Left ventricle myocardium inferior (tissue), 1 donor: Measurements from ENCODE around the gene UQCR10. TPM values are rescaled to one million over a fixed set of nuclear protein-coding genes. Genes with fewer than 3 reads are reported as not detected.

ENCODE experiments used
- DNase-seq: peaks from one replicate; pipeline ENCODE4 v3.0.0-alpha.2; 2020
- H3K27ac ChIP-seq: fragments of 200-600 bp; replicated peaks from 2 replicates; pipeline ENCODE4 v1.8.0; 2021
- H3K27me3 ChIP-seq: fragments of 200-600 bp; 2 replicates; pipeline ENCODE4 v1.8.0; 2021; ENCODE audit warnings: low read depth
- H3K36me3 ChIP-seq: fragments of 200-600 bp; 2 replicates; pipeline ENCODE4 v1.8.0; 2021
- H3K4me1 ChIP-seq: fragments of 200-600 bp; 2 replicates; pipeline ENCODE4 v1.8.0; 2021
- H3K4me3 ChIP-seq: fragments of 200-600 bp; 2 replicates; pipeline ENCODE4 v1.8.0; 2021; ENCODE audit warnings: mild to moderate bottlenecking, moderate library complexity
- H3K9me3 ChIP-seq: fragments of 200-600 bp; replicated peaks from 2 replicates; pipeline ENCODE4 v1.8.0; 2021
- intact Hi-C: fragments of 100-400 bp; cut with micrococcal nuclease; formaldehyde crosslinking; loops from one replicate; pipeline ENCODE4 v1.11.0; 2022
- total RNA-seq: library from RNA; stranded (reverse); fragmentation: NEBNext Ultra II Directional; extraction: Animal tissue kit (Norgen Biotek cat#: 25700); gene quantifications from one replicate; pipeline ENCODE4 v1.2.1, GENCODE V29; 2021
- TF ChIP-seq, protein P1 (sequence below): fragments of 200-600 bp; IDR thresholded peaks from 2 replicates; pipeline ENCODE4 v1.8.0; 2021; ENCODE audit warnings: antibody characterized with exemption, mild to moderate bottlenecking, borderline replicate concordance
- donor health status: DM: no; HTN: yes; CAD: no; lungs with severe emphysema.

Gene UQCR10
- total RNA-seq, 1 donor from 2014 or later: 403 TPM

DNA sequence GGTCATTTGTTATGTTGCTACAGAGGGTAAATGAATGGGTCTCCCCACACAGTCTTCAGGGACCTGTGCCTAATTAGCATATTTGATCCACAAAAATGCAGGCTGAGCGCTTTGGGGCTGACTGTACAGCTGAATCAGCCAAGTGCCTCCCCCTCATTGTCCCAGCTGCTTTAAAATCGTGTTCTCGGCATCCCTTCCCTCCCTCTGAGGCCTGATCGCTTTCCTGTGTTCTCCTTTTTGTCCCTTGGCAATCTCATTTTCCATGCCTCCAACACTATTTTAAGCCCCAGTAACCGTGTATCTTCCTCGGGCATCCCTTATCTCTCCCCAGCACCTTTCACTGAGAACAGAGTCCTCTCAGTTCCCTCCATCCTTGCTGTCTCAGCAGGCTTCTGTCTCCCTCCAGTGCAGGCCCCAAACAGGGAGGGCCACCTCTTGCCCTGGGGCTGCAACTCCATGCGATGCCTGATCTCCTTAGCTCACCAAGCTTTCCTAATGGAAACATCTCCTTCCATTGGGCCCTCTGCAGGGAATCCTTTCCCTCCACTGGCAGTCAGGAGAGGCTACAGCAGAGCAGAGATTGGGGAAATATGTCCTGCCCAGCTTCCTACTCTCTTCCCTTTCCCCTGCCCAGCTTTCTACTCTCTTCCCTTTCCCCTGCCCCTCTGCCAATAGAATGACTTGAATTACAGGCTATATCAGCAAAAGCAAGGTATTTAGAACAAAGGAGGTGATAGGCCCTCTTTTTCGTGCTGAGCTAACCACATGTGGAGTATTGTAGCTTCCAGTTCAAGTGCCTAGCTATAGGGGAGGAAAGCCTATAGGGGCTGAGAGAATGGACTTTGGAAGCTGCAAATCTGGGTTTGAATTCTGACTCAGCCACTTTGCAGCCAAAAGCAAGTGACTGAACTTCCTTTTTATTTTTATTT is 13.8 kb downstream of the UQCR10 start:
- H3K27me3 ChIP-seq: no peaks in the 10 kb centered on the region
- TF ChIP-seq, protein P1, sequence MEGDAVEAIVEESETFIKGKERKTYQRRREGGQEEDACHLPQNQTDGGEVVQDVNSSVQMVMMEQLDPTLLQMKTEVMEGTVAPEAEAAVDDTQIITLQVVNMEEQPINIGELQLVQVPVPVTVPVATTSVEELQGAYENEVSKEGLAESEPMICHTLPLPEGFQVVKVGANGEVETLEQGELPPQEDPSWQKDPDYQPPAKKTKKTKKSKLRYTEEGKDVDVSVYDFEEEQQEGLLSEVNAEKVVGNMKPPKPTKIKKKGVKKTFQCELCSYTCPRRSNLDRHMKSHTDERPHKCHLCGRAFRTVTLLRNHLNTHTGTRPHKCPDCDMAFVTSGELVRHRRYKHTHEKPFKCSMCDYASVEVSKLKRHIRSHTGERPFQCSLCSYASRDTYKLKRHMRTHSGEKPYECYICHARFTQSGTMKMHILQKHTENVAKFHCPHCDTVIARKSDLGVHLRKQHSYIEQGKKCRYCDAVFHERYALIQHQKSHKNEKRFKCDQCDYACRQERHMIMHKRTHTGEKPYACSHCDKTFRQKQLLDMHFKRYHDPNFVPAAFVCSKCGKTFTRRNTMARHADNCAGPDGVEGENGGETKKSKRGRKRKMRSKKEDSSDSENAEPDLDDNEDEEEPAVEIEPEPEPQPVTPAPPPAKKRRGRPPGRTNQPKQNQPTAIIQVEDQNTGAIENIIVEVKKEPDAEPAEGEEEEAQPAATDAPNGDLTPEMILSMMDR: no peak
- no peaks in the 10 kb centered on the region for H3K36me3 ChIP-seq
- H3K4me3 ChIP-seq: no peak overlapping the region
- H3K27ac ChIP-seq: peak overlapping the region; percentile 88
- DNase-seq: no peak
- peaks cover 50% of the 10 kb centered on the region for H3K4me1 ChIP-seq
- no peaks in the 10 kb centered on the region for H3K9me3 ChIP-seq
- intact Hi-C loops: no loop called here

DNA sequence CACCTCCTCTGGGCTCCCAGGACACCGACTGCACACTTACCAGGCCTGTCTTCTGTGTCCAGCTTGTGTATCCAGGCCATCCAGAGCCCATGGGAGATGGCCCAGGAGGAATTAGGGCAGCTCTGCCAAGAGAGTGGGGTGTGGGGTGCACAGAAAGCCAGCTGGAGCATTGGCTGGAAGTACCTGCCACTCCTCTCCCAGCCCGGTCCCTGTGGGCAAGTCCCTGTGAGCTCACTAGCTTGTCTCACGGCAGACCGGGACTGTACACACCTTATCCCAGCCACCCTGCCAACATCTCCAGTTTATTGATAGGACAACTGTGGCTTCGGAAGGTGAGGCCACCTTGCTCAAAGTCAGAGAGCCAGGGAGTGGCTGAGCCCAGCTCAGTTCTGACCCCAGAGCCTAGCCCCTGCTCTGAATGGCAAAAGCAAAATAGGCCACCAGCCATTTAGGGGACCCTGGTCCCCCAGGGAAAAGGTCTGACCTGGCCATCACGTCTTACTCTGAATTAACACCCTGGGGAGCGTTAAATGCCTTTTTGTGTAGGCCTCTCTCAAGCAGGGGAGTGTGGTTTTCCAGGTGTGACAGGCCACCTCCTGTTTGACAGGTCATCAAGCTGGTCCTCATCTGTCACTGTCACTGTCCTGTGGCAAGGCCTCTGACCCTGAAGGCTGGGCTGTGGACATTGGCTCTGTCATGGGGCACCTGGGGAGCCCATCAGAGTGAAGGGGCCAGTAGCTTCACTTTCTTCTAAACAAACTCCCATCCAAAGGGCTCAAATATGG is 15.1 kb downstream of the UQCR10 start:
- peak; percentile 72 for DNase-seq
- Histone ChIP-seq H3K4me3 (no peak overlapping the region), H3K9me3 (no peaks in the 10 kb centered on the region), H3K27me3 (no peaks in the 10 kb centered on the region), H3K27ac (peak overlapping the region; percentile 88), H3K36me3 (peaks cover 6% of the 10 kb centered on the region), H3K4me1 (peaks cover 50% of the 10 kb centered on the region)
- TF ChIP-seq, protein P1: no peak
- intact Hi-C loops: no loop called here

DNA sequence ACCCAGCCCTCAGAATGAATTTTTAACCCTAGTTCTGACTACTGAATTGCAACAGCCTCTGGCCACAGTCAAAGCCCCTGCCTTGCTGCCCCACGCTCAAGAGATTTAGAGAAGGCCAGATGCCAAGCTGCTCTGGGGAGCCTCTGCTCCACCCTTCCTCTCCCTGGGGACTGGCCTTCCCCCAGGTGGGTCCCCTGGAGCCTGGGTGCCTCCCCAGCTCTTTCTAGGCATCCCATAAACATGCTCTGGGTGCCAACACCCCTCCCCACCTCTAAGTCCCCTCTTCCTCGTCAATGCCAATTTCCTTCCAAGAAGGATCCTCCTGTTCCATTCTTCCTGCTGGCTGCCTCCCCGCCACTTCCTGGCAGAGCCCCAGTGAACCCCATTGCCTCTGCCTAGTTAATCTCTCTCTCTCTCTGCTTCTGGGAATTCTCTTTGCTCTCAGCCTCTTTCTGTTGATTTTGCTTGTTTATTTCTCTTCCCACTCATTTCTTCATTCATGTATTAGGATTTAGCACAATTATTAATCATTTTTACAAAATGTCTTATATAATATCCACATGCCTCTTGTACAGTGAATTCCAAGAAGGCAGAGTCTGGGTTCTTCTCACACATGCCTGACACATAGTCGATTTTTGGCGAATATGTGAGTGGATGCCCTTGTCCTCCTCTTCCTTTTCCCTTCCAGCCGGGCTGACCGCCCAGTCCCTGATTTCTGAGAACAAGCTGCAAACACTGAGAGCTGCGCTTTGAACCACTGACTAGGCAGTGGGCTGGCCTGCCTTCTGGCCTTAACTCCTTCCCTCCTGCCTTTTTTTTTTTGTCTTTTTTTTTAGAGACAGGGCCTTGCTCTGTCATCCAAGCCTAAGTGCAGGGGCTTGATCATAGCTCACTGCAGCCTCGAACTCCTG is 17.5 kb downstream of the UQCR10 start:
- DNase-seq: peak; percentile 38
- peaks cover 41% of the 10 kb centered on the region for H3K4me1 ChIP-seq
- no peaks in the 10 kb centered on the region for H3K27me3 ChIP-seq
- H3K27ac ChIP-seq: peak overlapping the region; percentile 56
- H3K4me3 ChIP-seq: no peak overlapping the region
- TF ChIP-seq, protein P1: no peak
- no peaks in the 10 kb centered on the region for H3K9me3 ChIP-seq
- H3K36me3 ChIP-seq: peaks cover 30% of the 10 kb centered on the region
- intact Hi-C loops: no loop called here

DNA sequence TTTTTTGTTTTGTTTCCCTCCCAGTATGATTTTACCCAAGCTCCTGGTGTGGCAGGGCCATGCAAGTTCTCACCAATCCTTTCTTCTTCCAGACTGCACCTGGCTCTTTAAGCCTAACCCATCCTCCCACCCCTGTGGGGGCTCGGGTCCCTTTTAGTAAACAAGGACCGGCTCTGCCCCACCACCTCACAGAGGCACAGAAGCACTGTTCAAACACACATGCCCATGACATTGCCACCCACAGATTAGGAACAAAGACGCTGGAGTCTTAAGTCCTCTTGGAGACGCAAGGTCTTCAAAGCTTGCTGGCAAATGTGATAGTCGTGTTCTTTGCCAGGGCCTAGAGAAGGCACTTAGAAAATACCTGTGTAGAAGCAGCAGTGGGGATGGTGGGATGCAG is 18.9 kb downstream of the UQCR10 start:
- Histone ChIP-seq H3K4me1 (peaks cover 27% of the 10 kb centered on the region), H3K27ac (no peak overlapping the region), H3K9me3 (no peaks in the 10 kb centered on the region), H3K27me3 (no peaks in the 10 kb centered on the region), H3K4me3 (no peak overlapping the region), H3K36me3 (peaks cover 44% of the 10 kb centered on the region)
- TF ChIP-seq, protein P1: no peak
- DNase-seq: no peak
- intact Hi-C loops: no loop called here
